Measurements from ENCODE around the gene ZNF547.

ZNF547 gene

GRCh38 chr19:57406516-57407123 is 43.3 kb downstream of the ZNF547 start:
- Histone ChIP-seq H3K9me3 (ENCODE audit: control insufficient read depth, insufficient read depth, low read length) (peaks cover 39% of the 10 kb centered on the region), H3K79me2 (ENCODE audit: control insufficient read depth, low read length) (peaks cover 4% of the 10 kb centered on the region), H3K36me3 (ENCODE audit: control insufficient read depth, low read length) (no peaks in the 10 kb centered on the region), H3K27ac (ENCODE audit: low read depth, low read length) (no peak overlapping the region), H3K4me2 (ENCODE audit: low read length) (no peak overlapping the region), H3K9me2 (replicated peaks; ENCODE audit: control insufficient read depth, low read length) (no peaks in the 10 kb centered on the region), H3K4me1 (ENCODE audit: control insufficient read depth, low read length) (peaks cover 6% of the 10 kb centered on the region), H3K27me3 (ENCODE audit: control insufficient read depth, low read length) (no peaks in the 10 kb centered on the region), H4K20me1 (ENCODE audit: control insufficient read depth, insufficient read depth, low read depth, low read length) (no peaks in the 10 kb centered on the region), H3F3A (ENCODE audit: control insufficient read depth, insufficient read depth) (no peaks in the 10 kb centered on the region), H3K4me3 (ENCODE audit: low read length) (no peak overlapping the region)
- TF ChIP-seq EZH2phosphoT487 (IDR thresholded peaks at IDR 0.05; ENCODE audit: borderline replicate concordance, low read length) (no peak), CTCF (IDR thresholded peaks at IDR 0.05; ENCODE audit: low read depth, low read length, poor library complexity, severe bottlenecking) (peak; percentile 69)

- Histone ChIP-seq H3K4me2 (ENCODE audit: low read length) (peak within 1 kb of the TSS; percentile 83), H3K9me3 (ENCODE audit: control insufficient read depth, insufficient read depth, low read length) (peaks cover 12% of the 10 kb centered on the region; the same call in 1 of the 2 replicates), H3F3A (ENCODE audit: control insufficient read depth, insufficient read depth) (no peaks in the 10 kb centered on the region), H3K4me3 (ENCODE audit: low read length) (peak within 1 kb of the TSS; percentile 94), H3K27me3 (ENCODE audit: control insufficient read depth, low read length) (no peaks in the 10 kb centered on the region), H4K20me1 (ENCODE audit: control insufficient read depth, insufficient read depth, low read depth, low read length) (no peaks in the 10 kb centered on the region), H3K27ac (ENCODE audit: low read depth, low read length) (no peak within 1 kb of the TSS), H3K79me2 (ENCODE audit: control insufficient read depth, low read length) (peaks cover 7% of the 10 kb centered on the region), H3K9me2 (replicated peaks; ENCODE audit: control insufficient read depth, low read length) (no peaks in the 10 kb centered on the region), H3K4me1 (ENCODE audit: control insufficient read depth, low read length) (peaks cover 12% of the 10 kb centered on the region), H3K36me3 (ENCODE audit: control insufficient read depth, low read length) (peaks cover 5% of the 10 kb centered on the region)
- TF ChIP-seq CTCF (IDR thresholded peaks at IDR 0.05; ENCODE audit: low read depth, low read length, poor library complexity, severe bottlenecking) (no peak), EZH2phosphoT487 (IDR thresholded peaks at IDR 0.05; ENCODE audit: borderline replicate concordance, low read length) (no peak)
These were observed 47.7 kb downstream of the ZNF547 start, which contains the start of gene ZNF17 for GRCh38 chr19:57410877-57411671. ZNF17 (plus strand) TSS chr19:57411161; CDS start chr19:57413616, 2,455 bp downstream.

GRCh38 chr19:57419439-57419838 is 56.1 kb downstream of the ZNF547 start:
- peaks cover 29% of the 10 kb centered on the region for H3K36me3 ChIP-seq (ENCODE audit: control insufficient read depth, low read length)
- no peaks in the 10 kb centered on the region for H3F3A ChIP-seq (ENCODE audit: control insufficient read depth, insufficient read depth)
- no peak overlapping the region for H3K4me2 ChIP-seq (ENCODE audit: low read length)

More at GRCh38 chr19:57419439-57419838, 56.1 kb downstream of the ZNF547 start:
- Histone ChIP-seq H3K79me2 (ENCODE audit: control insufficient read depth, low read length) (no peaks in the 10 kb centered on the region), H4K20me1 (ENCODE audit: control insufficient read depth, insufficient read depth, low read depth, low read length) (no peaks in the 10 kb centered on the region), H3K9me3 (ENCODE audit: control insufficient read depth, insufficient read depth, low read length) (peaks cover 26% of the 10 kb centered on the region), H3K27me3 (ENCODE audit: control insufficient read depth, low read length) (no peaks in the 10 kb centered on the region), H3K4me1 (ENCODE audit: control insufficient read depth, low read length) (no peaks in the 10 kb centered on the region), H3K9me2 (replicated peaks; ENCODE audit: control insufficient read depth, low read length) (no peaks in the 10 kb centered on the region), H3K27ac (ENCODE audit: low read depth, low read length) (no peak overlapping the region), H3K4me3 (ENCODE audit: low read length) (no peak overlapping the region)
- TF ChIP-seq EZH2phosphoT487 (IDR thresholded peaks at IDR 0.05; ENCODE audit: borderline replicate concordance, low read length), result no peak
- TF ChIP-seq CTCF (IDR thresholded peaks at IDR 0.05; ENCODE audit: low read depth, low read length, poor library complexity, severe bottlenecking), result no peak

Measured in DOHH2 (cell line).